Loucy (cell line): ENCODE data around the gene COQ2.

ENCODE experiments used
- CTCF ChIP-seq: fragments of 200-600 bp; sonication (generic); conservative IDR thresholded peaks from 2 replicates; pipeline ENCODE4 v1.5.1; 2014; ENCODE audit warnings: mild to moderate bottlenecking, antibody characterized with exemption, low read length
- EZH2phosphoT487 ChIP-seq: fragments of 200-600 bp; IDR thresholded peaks from 2 replicates; pipeline ENCODE4 v1.6.1; 2018; ENCODE audit warnings: antibody characterized with exemption, mild to moderate bottlenecking, moderate library complexity, borderline replicate concordance

DNA sequence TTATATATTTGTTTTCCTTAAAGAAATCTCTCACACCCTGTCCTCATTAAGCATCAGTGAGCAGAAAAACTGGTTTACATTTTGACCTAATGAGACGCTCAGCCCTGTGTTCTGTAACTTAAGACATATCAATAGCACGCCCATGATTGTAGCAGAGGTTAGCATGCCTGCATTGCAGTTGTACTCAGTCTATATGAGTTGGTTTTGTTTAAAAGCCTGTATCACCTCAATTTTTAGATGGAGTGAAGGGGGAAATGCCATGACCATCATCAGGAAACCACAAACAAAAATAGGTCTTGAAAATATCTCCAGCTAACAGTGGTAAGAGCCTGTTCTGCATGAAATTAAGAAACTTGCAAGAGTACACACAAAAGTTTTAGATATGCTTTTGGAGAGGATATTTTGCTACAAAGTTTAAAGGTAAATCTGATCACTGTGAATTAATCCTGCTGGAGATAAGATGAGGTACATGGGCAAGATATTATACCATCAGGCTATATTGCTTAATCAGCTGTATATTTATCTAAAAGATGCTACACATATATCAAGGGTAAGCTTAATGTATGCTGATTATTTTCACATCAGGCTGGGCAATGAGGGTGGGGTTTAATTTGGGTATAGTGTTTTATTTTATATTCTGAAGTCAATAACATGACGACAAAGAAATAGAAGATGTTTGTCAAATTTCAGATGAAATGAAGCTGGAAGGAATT, 13.1 kb upstream of the COQ2 start:
- TF ChIP-seq CTCF (no peak), EZH2phosphoT487 (no peak)
